Activated CD8-positive, alpha-beta T cell treated with anti-CD3 and anti-CD28 coated beads for 36 hours (primary cell): ENCODE data around the gene FCHSD1. TPM values are rescaled to one million over a fixed set of nuclear protein-coding genes. Genes with fewer than 3 reads are reported as not detected.

Experiments
- ATAC-seq: fragments of 200-7000 bp; cut with Tn5 transposase; one replicate; pipeline ENCODE4 v1.10.0; 2021; ENCODE audit warnings: mild to moderate bottlenecking, moderate library complexity
- CTCF ChIA-PET: fragments of 350-600 bp; sonication (Branson Sonifier 250); formaldehyde crosslinking; loops from one replicate; lab custom pipeline; 2021; ENCODE audit warnings: antibody characterized with exemption; lab: Charles Lee
- POLR2A ChIA-PET: fragments of 350-600 bp; sonication (Branson Sonifier 250); formaldehyde crosslinking; loops from one replicate; lab custom pipeline; 2021; ENCODE audit warnings: antibody characterized with exemption; lab: Charles Lee
- DNase-seq: peaks from one replicate; pipeline ENCODE4 v3.0.0-alpha.2; 2020
- H3K27ac Mint-ChIP-seq: one replicate; pipeline ENCODE4 v1.8.0; 2021; ENCODE audit warnings: mild to moderate bottlenecking, mixed read lengths
- H3K27me3 Mint-ChIP-seq: one replicate; pipeline ENCODE4 v1.8.0; 2021; ENCODE audit warnings: mixed read lengths
- H3K36me3 Mint-ChIP-seq: one replicate; pipeline ENCODE4 v1.8.0; 2021; ENCODE audit warnings: low read depth, mixed read lengths
- H3K4me1 Mint-ChIP-seq: one replicate; pipeline ENCODE4 v1.8.0; 2021; ENCODE audit warnings: low read depth, mixed read lengths
- H3K4me3 Mint-ChIP-seq: one replicate; pipeline ENCODE4 v1.8.0; 2021; ENCODE audit warnings: mild to moderate bottlenecking, moderate library complexity, mixed read lengths
- H3K9me3 Mint-ChIP-seq: one replicate; pipeline ENCODE4 v1.8.0; 2021; ENCODE audit warnings: mixed read lengths
- intact Hi-C: fragments of 100-400 bp; cut with micrococcal nuclease; formaldehyde crosslinking; loops from one replicate; pipeline ENCODE4 v1.10.0; 2022
- total RNA-seq, 2 experiments: library from RNA; stranded (reverse); gene quantifications; one replicate each; pipeline ENCODE4 v1.2.3, GENCODE V29; 2021
- TF ChIP-seq, protein P1 (sequence below): fragments of 200-600 bp; IDR thresholded peaks from one replicate; pipeline ENCODE4 v1.8.0; 2022; ENCODE audit warnings: antibody characterized with exemption, mild to moderate bottlenecking

Gene FCHSD1
- total RNA-seq, result 10 to 100 TPM; 30.1 to 31.8 TPM

DNA sequence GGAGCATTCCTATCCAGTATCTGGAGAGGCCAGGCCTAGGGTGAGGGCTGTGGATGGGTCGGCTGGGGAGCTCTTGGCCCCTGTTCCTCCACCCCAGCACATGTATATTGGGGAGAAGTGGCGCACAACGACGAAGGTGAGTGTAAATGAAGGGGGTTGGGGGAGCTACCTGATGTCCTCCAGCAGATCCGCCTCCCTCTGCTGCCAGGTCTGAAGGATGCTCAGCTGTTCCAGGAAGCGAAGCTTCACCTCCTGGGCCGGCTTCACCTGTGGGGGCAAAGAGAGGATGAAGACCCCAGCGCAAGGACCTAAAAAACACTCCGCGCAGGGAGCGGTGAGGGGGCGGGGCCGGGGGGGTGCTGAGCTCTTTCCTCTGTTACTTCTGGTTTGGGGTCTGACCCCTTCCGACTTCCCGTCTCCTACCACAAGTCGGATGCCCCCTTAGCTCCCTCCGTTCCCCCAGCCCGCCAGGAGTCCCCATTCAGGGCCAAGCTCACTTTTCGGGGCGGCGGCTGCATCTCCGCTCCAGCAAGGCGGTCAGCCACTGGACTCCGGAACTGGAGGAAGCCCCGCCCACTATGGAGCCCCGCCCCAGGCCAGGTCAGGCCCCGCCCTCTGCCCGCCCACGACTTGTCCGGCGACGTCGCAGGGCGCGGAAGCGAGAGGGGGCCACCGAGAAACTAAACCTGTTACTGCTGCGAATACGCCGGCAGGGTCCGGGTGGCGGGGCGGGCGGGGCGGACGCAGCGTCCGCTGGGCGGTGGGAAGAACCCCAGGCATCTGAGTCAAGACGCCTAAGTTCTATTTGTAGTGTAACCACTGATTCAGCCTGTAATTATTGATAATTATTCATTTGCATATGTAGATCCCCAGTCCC is at the start of gene FCHSD1:
TSS of gene FCHSD1 (minus strand) at position 568 of the 877 bp plus-strand sequence. CDS start at position 518, 50 bp downstream.
- Mint-ChIP-seq H3K27ac (peak within 1 kb of the TSS; percentile 95), H3K4me3 (peak within 1 kb of the TSS; percentile 93), H3K36me3 (no peaks in the 10 kb centered on the region), H3K9me3 (no peaks in the 10 kb centered on the region), H3K27me3 (no peaks in the 10 kb centered on the region), H3K4me1 (peaks cover 36% of the 10 kb centered on the region)
- POLR2A ChIA-PET, result interaction anchor here (0.8 to 1.9 kb wide), 6 partner anchors 8 to 59 kb away, joined by 5 to 15 read pairs (median 5); partner anchors contain the start of genes DIAPH1, HDAC3 and RELL2
- intact Hi-C loops, result no loop called here
- CTCF ChIA-PET, result interaction anchor here (0.7 to 3.1 kb wide), 16 partner anchors 9 to 318 kb away, joined by 3 to 15 read pairs (median 4); partner anchors contain the start of genes DIAPH1, HDAC3, PCDH1 and RELL2
- ATAC-seq (peak; percentile 97), DNase-seq (peak; percentile 88)
- TF ChIP-seq, protein P1, sequence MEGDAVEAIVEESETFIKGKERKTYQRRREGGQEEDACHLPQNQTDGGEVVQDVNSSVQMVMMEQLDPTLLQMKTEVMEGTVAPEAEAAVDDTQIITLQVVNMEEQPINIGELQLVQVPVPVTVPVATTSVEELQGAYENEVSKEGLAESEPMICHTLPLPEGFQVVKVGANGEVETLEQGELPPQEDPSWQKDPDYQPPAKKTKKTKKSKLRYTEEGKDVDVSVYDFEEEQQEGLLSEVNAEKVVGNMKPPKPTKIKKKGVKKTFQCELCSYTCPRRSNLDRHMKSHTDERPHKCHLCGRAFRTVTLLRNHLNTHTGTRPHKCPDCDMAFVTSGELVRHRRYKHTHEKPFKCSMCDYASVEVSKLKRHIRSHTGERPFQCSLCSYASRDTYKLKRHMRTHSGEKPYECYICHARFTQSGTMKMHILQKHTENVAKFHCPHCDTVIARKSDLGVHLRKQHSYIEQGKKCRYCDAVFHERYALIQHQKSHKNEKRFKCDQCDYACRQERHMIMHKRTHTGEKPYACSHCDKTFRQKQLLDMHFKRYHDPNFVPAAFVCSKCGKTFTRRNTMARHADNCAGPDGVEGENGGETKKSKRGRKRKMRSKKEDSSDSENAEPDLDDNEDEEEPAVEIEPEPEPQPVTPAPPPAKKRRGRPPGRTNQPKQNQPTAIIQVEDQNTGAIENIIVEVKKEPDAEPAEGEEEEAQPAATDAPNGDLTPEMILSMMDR, result no peak

DNA sequence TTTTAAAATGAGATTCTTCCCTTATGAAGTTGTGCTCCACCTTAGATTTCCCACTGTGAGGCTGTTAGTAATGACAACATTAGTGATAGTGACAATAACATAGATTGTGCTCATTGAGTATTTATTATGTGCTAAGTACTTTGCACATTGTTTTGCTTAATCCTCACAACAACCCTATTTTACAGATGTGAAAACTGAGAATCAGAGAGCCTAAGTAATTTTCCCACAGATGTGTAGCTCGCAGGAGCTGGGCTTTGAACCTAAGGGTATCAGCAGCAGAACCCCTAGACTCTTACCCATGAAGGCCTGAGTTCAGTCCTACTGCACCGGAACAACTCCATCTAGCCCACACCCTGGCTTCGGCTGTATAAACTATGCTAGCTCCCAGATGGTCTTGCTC is 46.4 kb upstream of the FCHSD1 start:
- no peak overlapping the region for H3K4me3 Mint-ChIP-seq
- H3K27ac Mint-ChIP-seq, result no peak overlapping the region
- H3K27me3 Mint-ChIP-seq, result peaks cover 35% of the 10 kb centered on the region
- intact Hi-C loops, result loop anchor here (5.0 kb wide), 1 partner anchor 115 kb away; no protein-coding TSS in a partner anchor
- TF ChIP-seq, protein P1, result no peak
- no peak for ATAC-seq
- no peaks in the 10 kb centered on the region for H3K9me3 Mint-ChIP-seq
- peaks cover 24% of the 10 kb centered on the region for H3K4me1 Mint-ChIP-seq
- no peaks in the 10 kb centered on the region for H3K36me3 Mint-ChIP-seq
- POLR2A ChIA-PET, result interaction anchor here (1.0 kb wide), 1 partner anchor 263 kb away, joined by 3 read pairs; no protein-coding TSS in a partner anchor
- DNase-seq, result no peak
- CTCF ChIA-PET, result interaction anchor here (1.5 to 9.7 kb wide), 3 partner anchors 33 to 263 kb away, joined by 4 to 205 read pairs (median 204); partner anchors contain the start of genes PCDH1 and PCDH12

DNA sequence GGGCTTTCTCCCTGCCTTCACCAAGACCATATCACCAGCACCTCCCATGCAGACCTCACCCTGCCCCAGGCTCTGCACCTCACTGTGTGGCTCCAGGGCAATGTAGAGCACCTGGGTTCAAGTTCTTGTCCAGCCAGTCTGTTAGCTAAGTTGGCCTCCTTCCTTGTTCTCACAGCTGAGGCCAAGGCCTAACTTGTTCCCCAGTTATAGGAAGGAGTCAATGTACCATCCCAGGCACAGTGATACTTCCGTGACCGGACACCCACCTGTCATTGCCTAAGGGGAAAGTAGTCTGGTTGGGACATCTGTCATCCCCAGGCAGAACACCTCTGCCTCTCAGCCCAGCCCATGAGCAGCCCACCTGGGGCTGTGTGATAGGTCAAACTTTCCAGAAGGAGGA is 45.2 kb upstream of the FCHSD1 start:
- no peaks in the 10 kb centered on the region for H3K36me3 Mint-ChIP-seq
- peaks cover 24% of the 10 kb centered on the region for H3K4me1 Mint-ChIP-seq
- peaks cover 36% of the 10 kb centered on the region for H3K27me3 Mint-ChIP-seq
- no peak for DNase-seq
- ChIA-PET POLR2A (interaction anchor here (0.6 to 1.2 kb wide), 3 partner anchors 10 to 264 kb away, joined by 3 read pairs; no protein-coding TSS in a partner anchor), CTCF (interaction anchor here (1.5 to 9.7 kb wide), 3 partner anchors 32 to 264 kb away, joined by 4 to 205 read pairs (median 204); partner anchors contain the start of genes PCDH1 and PCDH12)
- no peaks in the 10 kb centered on the region for H3K9me3 Mint-ChIP-seq
- no peak overlapping the region for H3K4me3 Mint-ChIP-seq
- ATAC-seq, result no peak
- H3K27ac Mint-ChIP-seq, result no peak overlapping the region
- TF ChIP-seq, protein P1, result no peak
- intact Hi-C loops, result loop anchor here (5.0 kb wide), 1 partner anchor 116 kb away; no protein-coding TSS in a partner anchor

DNA sequence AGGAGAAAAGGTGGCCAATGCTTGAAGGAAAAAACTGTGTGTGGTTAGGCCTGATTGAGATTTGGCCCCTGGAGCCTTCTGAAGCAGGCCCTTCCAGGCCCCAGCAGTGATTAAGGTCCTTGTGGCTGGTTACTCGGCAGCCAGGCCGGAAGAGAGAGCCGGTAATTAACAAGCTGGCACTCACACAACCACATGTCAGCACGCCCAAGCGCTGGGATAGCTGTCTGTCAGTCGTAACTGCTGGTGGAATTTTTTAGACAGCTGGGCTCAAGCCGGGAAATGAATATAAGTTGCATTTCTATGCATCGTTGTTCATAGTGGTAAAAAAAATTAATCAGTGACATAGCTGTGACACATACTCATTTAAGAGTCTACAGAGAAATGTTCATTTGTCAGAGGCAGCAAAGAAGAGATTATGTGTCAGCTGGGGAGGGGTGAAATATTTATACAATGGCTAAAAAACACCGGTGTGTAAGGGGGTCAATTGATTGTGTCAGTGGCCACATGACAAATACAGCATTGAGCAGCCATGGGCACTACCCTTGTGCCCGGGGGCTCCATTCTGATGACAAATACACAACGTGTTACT is 44.5 kb upstream of the FCHSD1 start:
- Mint-ChIP-seq H3K9me3 (no peaks in the 10 kb centered on the region), H3K27me3 (peaks cover 30% of the 10 kb centered on the region), H3K27ac (no peak overlapping the region), H3K4me3 (no peak overlapping the region), H3K4me1 (peaks cover 19% of the 10 kb centered on the region), H3K36me3 (no peaks in the 10 kb centered on the region)
- DNase-seq, result no peak
- TF ChIP-seq, protein P1, result no peak
- no peak for ATAC-seq
- intact Hi-C loops, result loop anchor here (5.0 kb wide), 1 partner anchor 117 kb away; no protein-coding TSS in a partner anchor
- CTCF ChIA-PET, result interaction anchor here (5.1 to 9.7 kb wide), 5 partner anchors 13 to 265 kb away, joined by 61 to 205 read pairs (median 93); partner anchors contain the start of genes ARAP3, PCDH1 and PCDH12
- POLR2A ChIA-PET, result interaction anchor here (1.2 kb wide), 1 partner anchor 22 kb away, joined by 3 read pairs; no protein-coding TSS in a partner anchor
